ENCODE results near the gene HGFAC.

HGFAC gene

DNA sequence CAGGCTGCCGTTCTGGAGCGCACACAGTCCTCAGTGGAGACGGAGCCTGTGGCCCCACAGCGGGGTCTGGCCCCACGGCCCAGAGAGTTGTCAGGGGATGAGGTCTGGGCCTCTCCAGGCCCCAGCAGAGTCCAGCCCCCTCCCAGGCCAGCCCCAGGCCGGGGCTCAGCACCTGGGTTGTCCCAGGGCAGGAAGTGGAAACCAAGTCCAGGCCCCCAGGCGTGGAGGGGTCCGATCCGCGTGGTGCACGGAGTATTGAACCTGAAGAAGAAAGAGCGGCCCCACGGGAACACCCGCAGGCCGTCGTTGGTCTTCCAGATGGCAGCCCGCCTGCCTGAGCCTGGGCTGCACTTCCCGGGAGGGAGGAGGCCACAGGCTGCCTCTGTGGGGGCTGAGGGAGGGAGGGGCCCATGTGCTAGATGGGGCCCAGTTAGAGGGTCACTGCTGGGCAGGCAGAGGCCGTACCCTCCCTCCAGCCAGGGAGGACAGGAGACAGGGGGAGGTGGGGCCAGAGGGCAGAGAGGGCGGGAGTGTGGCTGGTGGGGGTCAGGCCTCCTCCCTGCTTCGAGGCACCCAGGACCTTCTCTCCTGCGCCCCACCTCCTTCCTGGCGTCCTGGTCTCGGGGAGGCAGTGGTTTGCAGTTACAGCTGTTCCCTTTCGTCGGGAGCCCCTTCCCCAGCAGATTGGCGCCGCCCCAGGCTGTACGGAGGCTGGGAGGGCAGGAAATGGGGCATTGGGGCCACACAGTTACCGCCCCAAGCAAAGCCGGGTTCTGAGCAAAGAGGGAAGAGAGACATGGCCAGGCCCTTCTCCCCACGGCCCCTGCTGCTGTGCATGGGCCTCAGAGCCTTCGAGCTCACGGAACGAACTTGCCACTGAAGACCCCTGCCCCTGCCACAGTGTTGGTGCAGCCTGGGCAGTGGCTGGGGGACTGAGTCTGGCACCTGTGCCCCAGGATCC, 8.1 kb downstream of the HGFAC start:
- H2AK5ac ChIP-seq (ENCODE audit: low read length, severe bottlenecking) = no peak overlapping the region
- 82% methylated on average over 35 of the region's 35 CpGs for WGBS
- no peak overlapping the region for H3K4me2 ChIP-seq (ENCODE audit: low read length, poor library complexity, severe bottlenecking)
- peak overlapping the region in 1 of 2 experiments; percentile 51 for H3K14ac ChIP-seq (ENCODE audit: low read length in 2 of 2)
- H3K9ac ChIP-seq (ENCODE audit: low read length) = no peak overlapping the region
- H2BK5ac ChIP-seq (ENCODE audit: low read depth, low read length, poor library complexity, severe bottlenecking) = no peak overlapping the region
- no peaks in the 10 kb centered on the region for H3K36me3 ChIP-seq (ENCODE audit: control insufficient read depth in 1 of 2, insufficient read depth in 2 of 2, low read depth in 1 of 2, low read length in 2 of 2)
- H3K4me3 ChIP-seq (ENCODE audit: insufficient read depth in 1 of 2, low read depth in 1 of 2, low read length in 2 of 2) = no peak overlapping the region
- H3K4ac ChIP-seq (ENCODE audit: low read depth in 1 of 2, low read length in 2 of 2) = no peak overlapping the region
- H3K27ac ChIP-seq (ENCODE audit: low read length, poor library complexity, severe bottlenecking) = no peak overlapping the region
- H3K27me3 ChIP-seq (ENCODE audit: control insufficient read depth in 1 of 2, insufficient read depth in 1 of 2, low read length in 2 of 2) = peaks cover 0 to 11% of the 10 kb centered on the region in 2 experiments
- H2BK120ac ChIP-seq (ENCODE audit: low read depth, low read length) = no peak overlapping the region
- H2BK12ac ChIP-seq (ENCODE audit: low read length in 2 of 2) = no peak overlapping the region
- H4K8ac ChIP-seq (ENCODE audit: low read length) = no peak overlapping the region
- DNase-seq = no peak
- H2BK15ac ChIP-seq (ENCODE audit: low read depth, poor library complexity, severe bottlenecking) = no peak overlapping the region
- no peak overlapping the region for H3K18ac ChIP-seq (ENCODE audit: low read depth in 1 of 2, low read length in 2 of 2)
- no peak overlapping the region for H4K91ac ChIP-seq (ENCODE audit: low read length)
- H3K23ac ChIP-seq (ENCODE audit: low read length in 2 of 2) = no peak overlapping the region
- no peaks in the 10 kb centered on the region for H3K79me1 ChIP-seq (replicated peaks; ENCODE audit: low read length, poor library complexity, severe bottlenecking)
- no peak overlapping the region for H2AFZ ChIP-seq (ENCODE audit: low read depth, low read length)
- peaks cover 10% of the 10 kb centered on the region for H3K9me3 ChIP-seq (ENCODE audit: control insufficient read depth, low read length)
- H3K4me1 ChIP-seq (ENCODE audit: control insufficient read depth, insufficient read depth, low read depth, low read length) = peaks cover 7% of the 10 kb centered on the region

DNA sequence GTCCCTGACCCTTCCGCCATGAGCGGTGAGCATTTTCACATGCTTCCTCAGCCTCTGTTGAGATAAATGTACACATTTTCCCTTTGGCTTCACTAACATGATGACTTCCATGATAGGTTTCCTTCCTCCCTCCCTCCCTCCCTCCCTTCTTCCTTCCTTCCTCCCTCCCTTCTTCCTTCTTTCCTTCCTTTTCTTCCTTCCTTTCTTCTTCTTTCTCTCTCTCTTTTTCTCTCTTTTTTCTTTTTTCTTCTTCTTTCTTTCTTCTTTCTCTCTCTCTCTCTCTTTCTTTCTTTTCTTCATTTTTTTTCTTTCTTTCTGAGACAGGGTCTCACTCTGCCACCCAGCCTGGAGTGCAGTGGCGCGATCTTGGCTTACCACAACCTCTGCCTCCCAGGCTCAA, 8.9 kb downstream of the HGFAC start:
- H3K4ac ChIP-seq (ENCODE audit: low read depth in 1 of 2, low read length in 2 of 2) = no peak overlapping the region
- no peak overlapping the region for H3K4me3 ChIP-seq (ENCODE audit: insufficient read depth in 1 of 2, low read depth in 1 of 2, low read length in 2 of 2)
- DNase-seq = no peak
- no peak overlapping the region for H4K8ac ChIP-seq (ENCODE audit: low read length)
- no peak overlapping the region for H2AFZ ChIP-seq (ENCODE audit: low read depth, low read length)
- H3K9ac ChIP-seq (ENCODE audit: low read length) = no peak overlapping the region
- H2BK15ac ChIP-seq (ENCODE audit: low read depth, poor library complexity, severe bottlenecking) = no peak overlapping the region
- H3K18ac ChIP-seq (ENCODE audit: low read depth in 1 of 2, low read length in 2 of 2) = no peak overlapping the region
- H2BK5ac ChIP-seq (ENCODE audit: low read depth, low read length, poor library complexity, severe bottlenecking) = no peak overlapping the region
- 100% methylated on average over 4 of the region's 4 CpGs for WGBS
- no peak overlapping the region for H2AK5ac ChIP-seq (ENCODE audit: low read length, severe bottlenecking)
- H2BK120ac ChIP-seq (ENCODE audit: low read depth, low read length) = no peak overlapping the region
- H3K4me1 ChIP-seq (ENCODE audit: control insufficient read depth, insufficient read depth, low read depth, low read length) = peaks cover 7% of the 10 kb centered on the region
- H2BK12ac ChIP-seq (ENCODE audit: low read length in 2 of 2) = no peak overlapping the region
- no peak overlapping the region for H4K91ac ChIP-seq (ENCODE audit: low read length)
- no peak overlapping the region for H3K27ac ChIP-seq (ENCODE audit: low read length, poor library complexity, severe bottlenecking)
- peaks cover 14% of the 10 kb centered on the region for H3K9me3 ChIP-seq (ENCODE audit: control insufficient read depth, low read length)
- H3K27me3 ChIP-seq (ENCODE audit: control insufficient read depth in 1 of 2, insufficient read depth in 1 of 2, low read length in 2 of 2) = peaks cover 0 to 8% of the 10 kb centered on the region in 2 experiments
- no peak overlapping the region for H3K14ac ChIP-seq (ENCODE audit: low read length in 2 of 2)
- no peak overlapping the region for H3K4me2 ChIP-seq (ENCODE audit: low read length, poor library complexity, severe bottlenecking)
- H3K36me3 ChIP-seq (ENCODE audit: control insufficient read depth in 1 of 2, insufficient read depth in 2 of 2, low read depth in 1 of 2, low read length in 2 of 2) = no peaks in the 10 kb centered on the region
- no peak overlapping the region for H3K23ac ChIP-seq (ENCODE audit: low read length in 2 of 2)
- no peaks in the 10 kb centered on the region for H3K79me1 ChIP-seq (replicated peaks; ENCODE audit: low read length, poor library complexity, severe bottlenecking)

DNA sequence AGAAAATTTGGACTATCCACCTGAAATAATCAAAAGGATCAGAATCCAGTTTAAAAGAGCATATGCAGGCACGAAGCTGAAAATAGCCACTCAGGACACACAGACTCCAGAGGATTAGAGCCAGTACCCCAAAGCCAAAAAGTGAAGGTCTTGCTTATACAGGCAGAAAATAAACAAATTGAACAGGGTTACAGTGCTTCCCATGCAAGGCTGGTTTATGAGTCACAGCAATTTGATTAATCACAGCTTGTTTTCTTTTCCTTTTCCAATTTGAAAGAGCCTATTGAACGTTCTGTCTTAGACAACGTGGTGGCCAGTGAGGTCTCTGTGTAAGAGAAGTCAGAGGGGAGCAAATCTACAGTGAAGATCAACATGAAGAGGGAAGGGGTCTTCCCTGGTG, 10.2 kb downstream of the HGFAC start:
- Histone ChIP-seq H3K23ac (ENCODE audit: low read length in 2 of 2) (no peak overlapping the region), H4K91ac (ENCODE audit: low read length) (no peak overlapping the region), H3K36me3 (ENCODE audit: control insufficient read depth in 1 of 2, insufficient read depth in 2 of 2, low read depth in 1 of 2, low read length in 2 of 2) (no peaks in the 10 kb centered on the region), H3K27me3 (ENCODE audit: control insufficient read depth in 1 of 2, insufficient read depth in 1 of 2, low read length in 2 of 2) (peaks cover 0 to 8% of the 10 kb centered on the region in 2 experiments), H3K9me3 (ENCODE audit: control insufficient read depth, low read length) (peaks cover 19% of the 10 kb centered on the region), H3K79me1 (replicated peaks; ENCODE audit: low read length, poor library complexity, severe bottlenecking) (no peaks in the 10 kb centered on the region), H3K4ac (ENCODE audit: low read depth in 1 of 2, low read length in 2 of 2) (no peak overlapping the region), H3K4me1 (ENCODE audit: control insufficient read depth, insufficient read depth, low read depth, low read length) (peaks cover 7% of the 10 kb centered on the region), H3K14ac (ENCODE audit: low read length in 2 of 2) (no peak overlapping the region), H2BK15ac (ENCODE audit: low read depth, poor library complexity, severe bottlenecking) (no peak overlapping the region), H2BK5ac (ENCODE audit: low read depth, low read length, poor library complexity, severe bottlenecking) (no peak overlapping the region), H2AK5ac (ENCODE audit: low read length, severe bottlenecking) (no peak overlapping the region), H3K27ac (ENCODE audit: low read length, poor library complexity, severe bottlenecking) (no peak overlapping the region), H3K18ac (ENCODE audit: low read depth in 1 of 2, low read length in 2 of 2) (no peak overlapping the region), H2AFZ (ENCODE audit: low read depth, low read length) (no peak overlapping the region), H2BK120ac (ENCODE audit: low read depth, low read length) (no peak overlapping the region), H3K9ac (ENCODE audit: low read length) (peak overlapping the region; percentile 28), H3K4me3 (ENCODE audit: insufficient read depth in 1 of 2, low read depth in 1 of 2, low read length in 2 of 2) (no peak overlapping the region), H2BK12ac (ENCODE audit: low read length in 2 of 2) (no peak overlapping the region), H3K4me2 (ENCODE audit: low read length, poor library complexity, severe bottlenecking) (no peak overlapping the region), H4K8ac (ENCODE audit: low read length) (no peak overlapping the region)
- peak; percentile 62 for DNase-seq
- 48% methylated on average over 3 of the region's 3 CpGs for WGBS

DNA sequence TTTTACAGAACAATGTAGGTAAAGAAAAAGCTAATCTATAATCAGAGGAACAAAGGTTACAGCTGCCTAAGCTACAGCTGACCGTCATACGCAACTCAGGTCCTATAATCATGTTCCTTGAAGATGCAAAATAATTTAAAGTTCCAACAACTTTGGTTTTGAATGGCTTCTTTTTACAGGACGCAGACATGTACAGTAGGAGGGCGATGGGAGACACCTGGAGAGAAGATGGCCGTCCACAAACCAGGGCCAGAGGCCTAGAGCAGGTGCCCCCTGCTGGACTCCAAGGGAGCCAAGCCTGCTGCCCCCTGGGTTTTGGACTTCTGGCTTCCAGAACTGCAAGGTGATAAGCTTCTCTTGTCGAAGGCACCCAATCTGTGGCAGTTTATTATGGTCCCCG, 10.6 kb downstream of the HGFAC start:
- H3K36me3 ChIP-seq (ENCODE audit: control insufficient read depth in 1 of 2, insufficient read depth in 2 of 2, low read depth in 1 of 2, low read length in 2 of 2) = no peaks in the 10 kb centered on the region
- no peak overlapping the region for H3K4me3 ChIP-seq (ENCODE audit: insufficient read depth in 1 of 2, low read depth in 1 of 2, low read length in 2 of 2)
- no peak overlapping the region for H3K27ac ChIP-seq (ENCODE audit: low read length, poor library complexity, severe bottlenecking)
- peak; percentile 3 for DNase-seq
- H2BK15ac ChIP-seq (ENCODE audit: low read depth, poor library complexity, severe bottlenecking) = no peak overlapping the region
- H3K23ac ChIP-seq (ENCODE audit: low read length in 2 of 2) = no peak overlapping the region
- no peak overlapping the region for H3K4ac ChIP-seq (ENCODE audit: low read depth in 1 of 2, low read length in 2 of 2)
- whole genome bisulfite sequencing = 72% methylated on average over 7 of the region's 7 CpGs
- no peak overlapping the region for H4K91ac ChIP-seq (ENCODE audit: low read length)
- no peak overlapping the region for H3K18ac ChIP-seq (ENCODE audit: low read depth in 1 of 2, low read length in 2 of 2)
- H2AFZ ChIP-seq (ENCODE audit: low read depth, low read length) = no peak overlapping the region
- H3K4me2 ChIP-seq (ENCODE audit: low read length, poor library complexity, severe bottlenecking) = no peak overlapping the region
- peaks cover 22% of the 10 kb centered on the region for H3K9me3 ChIP-seq (ENCODE audit: control insufficient read depth, low read length)
- no peak overlapping the region for H2AK5ac ChIP-seq (ENCODE audit: low read length, severe bottlenecking)
- H3K9ac ChIP-seq (ENCODE audit: low read length) = no peak overlapping the region
- H2BK12ac ChIP-seq (ENCODE audit: low read length in 2 of 2) = no peak overlapping the region
- H3K14ac ChIP-seq (ENCODE audit: low read length in 2 of 2) = no peak overlapping the region
- H2BK5ac ChIP-seq (ENCODE audit: low read depth, low read length, poor library complexity, severe bottlenecking) = no peak overlapping the region
- no peak overlapping the region for H2BK120ac ChIP-seq (ENCODE audit: low read depth, low read length)
- no peaks in the 10 kb centered on the region for H3K79me1 ChIP-seq (replicated peaks; ENCODE audit: low read length, poor library complexity, severe bottlenecking)
- H4K8ac ChIP-seq (ENCODE audit: low read length) = no peak overlapping the region
- H3K4me1 ChIP-seq (ENCODE audit: control insufficient read depth, insufficient read depth, low read depth, low read length) = peaks cover 6% of the 10 kb centered on the region
- peaks cover 0 to 8% of the 10 kb centered on the region in 2 experiments for H3K27me3 ChIP-seq (ENCODE audit: control insufficient read depth in 1 of 2, insufficient read depth in 1 of 2, low read length in 2 of 2)
